CD4-positive, alpha-beta memory T cell (primary cell): Measurements from ENCODE around the gene RMI2. TPM values are rescaled to one million over a fixed set of nuclear protein-coding genes. Genes with fewer than 3 reads are reported as not detected.

Experiments used
- CTCF ChIA-PET: fragments of 350-600 bp; sonication (Branson Sonifier 250); formaldehyde crosslinking; loops from one replicate; lab custom pipeline; 2021; ENCODE audit warnings: inconsistent platforms; ENCODE audit not compliant: partially characterized antibody; lab: Charles Lee
- POLR2A ChIA-PET: fragments of 350-600 bp; sonication (Branson Sonifier 250); formaldehyde crosslinking; loops from one replicate; lab custom pipeline; 2021; ENCODE audit not compliant: partially characterized antibody; lab: Charles Lee
- DNase-seq, 5 donors: peaks; one replicate each; pipeline versions ENCODE4 v3.0.0 to v3.0.0-alpha.2; 2020 to 2022; ENCODE audit warnings: mixed read lengths in 1 of 5
- H3K27ac ChIP-seq: one replicate; pipeline ENCODE4 v1.7.0; 2013; ENCODE audit warnings: low read depth, low read length
- H3K27me3 ChIP-seq: 2 replicates; pipeline ENCODE4 v1.7.0; 2013; ENCODE audit warnings: mild to moderate bottlenecking, low read length, moderate library complexity; ENCODE audit not compliant: insufficient read depth
- H3K36me3 ChIP-seq: 2 replicates; pipeline ENCODE4 v1.7.0; 2013; ENCODE audit warnings: mild to moderate bottlenecking, low read length, moderate library complexity; ENCODE audit not compliant: insufficient read depth
- H3K4me1 ChIP-seq: 2 replicates; pipeline ENCODE4 v1.7.0; 2013; ENCODE audit warnings: mild to moderate bottlenecking, low read length, moderate library complexity; ENCODE audit not compliant: insufficient read depth
- H3K4me3 ChIP-seq, 2 donors: one replicate each; pipeline ENCODE4 v1.7.0; 2013; ENCODE audit warnings: low read length in 2 of 2, mild to moderate bottlenecking in 1 of 2
- H3K9me3 ChIP-seq, 2 donors: one replicate each; pipeline ENCODE4 v1.7.0; 2013; ENCODE audit warnings: low read length in 2 of 2, control low read depth in 1 of 2; ENCODE audit not compliant: control insufficient read depth in 1 of 2
- H3K27ac Mint-ChIP-seq, 7 donors: one replicate each; pipeline ENCODE4 v1.8.0; 2020 to 2021; ENCODE audit warnings: mixed read lengths in 7 of 7, mild to moderate bottlenecking in 6 of 7, inconsistent platforms in 3 of 7, moderate library complexity in 3 of 7
- H3K27me3 Mint-ChIP-seq, 2 donors: one replicate each; pipeline ENCODE4 v1.8.0; 2020 to 2021; ENCODE audit warnings: mixed read lengths in 2 of 2
- H3K36me3 Mint-ChIP-seq, 2 donors: one replicate each; pipeline ENCODE4 v1.8.0; 2020 to 2021; ENCODE audit warnings: mixed read lengths in 2 of 2, inconsistent platforms in 1 of 2, mild to moderate bottlenecking in 1 of 2
- H3K4me1 Mint-ChIP-seq, 4 donors: one replicate each; pipeline ENCODE4 v1.8.0; 2020 to 2021; ENCODE audit warnings: mixed read lengths in 4 of 4, mild to moderate bottlenecking in 1 of 4
- H3K4me3 Mint-ChIP-seq, 8 donors: one replicate each; pipeline ENCODE4 v1.8.0; 2020 to 2021; ENCODE audit warnings: mixed read lengths in 8 of 8, mild to moderate bottlenecking in 7 of 8, moderate library complexity in 6 of 8, inconsistent platforms in 3 of 8
- H3K9me3 Mint-ChIP-seq, 8 donors: one replicate each; pipeline ENCODE4 v1.8.0; 2020 to 2021; ENCODE audit warnings: mixed read lengths in 8 of 8, mild to moderate bottlenecking in 5 of 8, inconsistent platforms in 3 of 8, moderate library complexity in 1 of 8
- intact Hi-C: fragments of 100-400 bp; cut with micrococcal nuclease; formaldehyde crosslinking; loops from one replicate; pipeline ENCODE4 v1.15.1; 2023
- polyA plus RNA-seq, 2 donors: library from polyadenylated mRNA; unstranded; fragments of 300-500 nt; fragmentation: Illumina TruSeq; gene quantifications; one replicate each; pipeline ENCODE4 v1.2.3, GENCODE V29; 2021
- total RNA-seq, 2 experiments: library from RNA; stranded (reverse); gene quantifications; one replicate each; pipeline ENCODE4 v1.2.3, GENCODE V29; 2021

RMI2 gene
- total and polyA plus RNA-seq, 4 experiments from 2014 or later, result 1.5 to 4.0 (median 1.7) TPM

GRCh38 chr16:11390573-11391495 is 45.6 kb downstream of the RMI2 start:
- Histone ChIP-seq H3K27ac (no peak overlapping the region), H3K4me3 (no peak overlapping the region), H3K27me3 (no peaks in the 10 kb centered on the region), H3K36me3 (no peaks in the 10 kb centered on the region), H3K9me3 (no peaks in the 10 kb centered on the region), H3K4me1 (no peaks in the 10 kb centered on the region)
- Mint-ChIP-seq H3K27ac (no peak overlapping the region), H3K36me3 (no peaks in the 10 kb centered on the region), H3K27me3 (no peaks in the 10 kb centered on the region), H3K9me3 (no peaks in the 10 kb centered on the region), H3K4me3 (no peak overlapping the region), H3K4me1 (peaks cover 0 to 2% (median 0%) of the 10 kb centered on the region in 4 donors)
- POLR2A ChIA-PET, result no interaction called here
- intact Hi-C loops, result no loop called here
- CTCF ChIA-PET, result interaction anchor here (1.3 to 2.1 kb wide), 4 partner anchors 9 to 676 kb away, joined by 4 to 6 read pairs (median 5); no protein-coding TSS in a partner anchor
- DNase-seq, result no peak

- no peak overlapping the region for H3K4me3 ChIP-seq
- DNase-seq, result no peak
- POLR2A ChIA-PET, result no interaction called here
- Mint-ChIP-seq H3K9me3 (no peaks in the 10 kb centered on the region), H3K4me1 (peaks cover 0 to 5% (median 1%) of the 10 kb centered on the region in 4 donors), H3K27me3 (no peaks in the 10 kb centered on the region), H3K27ac (no peak overlapping the region), H3K4me3 (no peak overlapping the region), H3K36me3 (no peaks in the 10 kb centered on the region)
- intact Hi-C loops, result no loop called here
- CTCF ChIA-PET, result interaction anchor here (1.5 to 1.7 kb wide), 2 partner anchors 16 to 676 kb away, joined by 4 to 6 read pairs; no protein-coding TSS in a partner anchor
- H3K4me1 ChIP-seq, result peaks cover 5% of the 10 kb centered on the region
- H3K27me3 ChIP-seq, result no peaks in the 10 kb centered on the region
- no peaks in the 10 kb centered on the region for H3K9me3 ChIP-seq
- H3K27ac ChIP-seq, result no peak overlapping the region
- H3K36me3 ChIP-seq, result no peaks in the 10 kb centered on the region
These were observed 46.3 kb downstream of the RMI2 start for GRCh38 chr16:11391576-11391975.

- intact Hi-C loops, result no loop called here
- Histone ChIP-seq H3K4me3 (no peak overlapping the region), H3K4me1 (peaks cover 5% of the 10 kb centered on the region), H3K9me3 (no peaks in the 10 kb centered on the region), H3K36me3 (no peaks in the 10 kb centered on the region), H3K27ac (no peak overlapping the region), H3K27me3 (no peaks in the 10 kb centered on the region)
- Mint-ChIP-seq H3K4me1 (peaks cover 0 to 5% (median 2%) of the 10 kb centered on the region in 4 donors), H3K4me3 (no peak overlapping the region), H3K27ac (no peak overlapping the region), H3K9me3 (no peaks in the 10 kb centered on the region), H3K27me3 (no peaks in the 10 kb centered on the region), H3K36me3 (no peaks in the 10 kb centered on the region)
- POLR2A ChIA-PET, result no interaction called here
- CTCF ChIA-PET, result interaction anchor here (1.1 to 1.7 kb wide), 3 partner anchors 10 to 675 kb away, joined by 3 to 4 read pairs (median 4); no protein-coding TSS in a partner anchor
- DNase-seq, result no peak
These were observed 46.9 kb downstream of the RMI2 start for GRCh38 chr16:11392041-11392581.

GRCh38 chr16:11393366-11393765 is 48.1 kb downstream of the RMI2 start:
- H3K4me1 ChIP-seq, result peaks cover 5% of the 10 kb centered on the region
- Mint-ChIP-seq H3K4me3 (no peak overlapping the region), H3K4me1 (peaks cover 0 to 5% (median 2%) of the 10 kb centered on the region in 4 donors), H3K27ac (peak overlapping the region in 1 of 7 donors; percentile 15), H3K36me3 (no peaks in the 10 kb centered on the region), H3K9me3 (no peaks in the 10 kb centered on the region), H3K27me3 (no peaks in the 10 kb centered on the region)
- H3K27me3 ChIP-seq, result no peaks in the 10 kb centered on the region
- H3K27ac ChIP-seq, result no peak overlapping the region
- no peaks in the 10 kb centered on the region for H3K9me3 ChIP-seq
- no peak overlapping the region for H3K4me3 ChIP-seq
- CTCF ChIA-PET, result interaction anchor here (0.5 to 1.3 kb wide), 3 partner anchors 9 to 192 kb away, joined by 3 to 4 read pairs (median 4); no protein-coding TSS in a partner anchor
- intact Hi-C loops, result no loop called here
- POLR2A ChIA-PET, result no interaction called here
- no peaks in the 10 kb centered on the region for H3K36me3 ChIP-seq
- no peak for DNase-seq

- no peak overlapping the region for H3K4me3 Mint-ChIP-seq
- peaks cover 5% of the 10 kb centered on the region for H3K4me1 ChIP-seq
- H3K9me3 Mint-ChIP-seq, result no peaks in the 10 kb centered on the region
- no peak overlapping the region for H3K4me3 ChIP-seq
- intact Hi-C loops, result no loop called here
- no peak for DNase-seq
- peak overlapping the region in 1 of 7 donors; percentile 15 for H3K27ac Mint-ChIP-seq
- no peaks in the 10 kb centered on the region for H3K9me3 ChIP-seq
- H3K36me3 Mint-ChIP-seq, result no peaks in the 10 kb centered on the region
- H3K27me3 ChIP-seq, result no peaks in the 10 kb centered on the region
- ChIA-PET CTCF (interaction anchor here (0.5 to 3.5 kb wide), 2 partner anchors 13 to 62 kb away, joined by 4 to 44 read pairs; no protein-coding TSS in a partner anchor), POLR2A (no interaction called here)
- no peak overlapping the region for H3K27ac ChIP-seq
- no peaks in the 10 kb centered on the region for H3K36me3 ChIP-seq
- no peaks in the 10 kb centered on the region for H3K27me3 Mint-ChIP-seq
- H3K4me1 Mint-ChIP-seq, result peaks cover 0 to 5% (median 2%) of the 10 kb centered on the region in 4 donors
These were observed 48.8 kb downstream of the RMI2 start for GRCh38 chr16:11393861-11394592.

- H3K27ac ChIP-seq, result no peak overlapping the region
- H3K9me3 ChIP-seq, result no peaks in the 10 kb centered on the region
- no peaks in the 10 kb centered on the region for H3K27me3 ChIP-seq
- DNase-seq, result no peak
- no peak overlapping the region for H3K4me3 ChIP-seq
- H3K36me3 ChIP-seq, result no peaks in the 10 kb centered on the region
- H3K4me3 Mint-ChIP-seq, result no peak overlapping the region
- H3K36me3 Mint-ChIP-seq, result no peaks in the 10 kb centered on the region
- no peaks in the 10 kb centered on the region for H3K9me3 Mint-ChIP-seq
- peaks cover 5% of the 10 kb centered on the region for H3K4me1 ChIP-seq
- no peak overlapping the region for H3K27ac Mint-ChIP-seq
- H3K4me1 Mint-ChIP-seq, result peaks cover 0 to 5% (median 2%) of the 10 kb centered on the region in 4 donors
- intact Hi-C loops, result no loop called here
- CTCF ChIA-PET, result interaction anchor here (1.2 to 3.5 kb wide), 3 partner anchors 12 to 317 kb away, joined by 3 to 44 read pairs (median 16); no protein-coding TSS in a partner anchor
- no peaks in the 10 kb centered on the region for H3K27me3 Mint-ChIP-seq
- POLR2A ChIA-PET, result no interaction called here
These were observed 49.3 kb downstream of the RMI2 start for GRCh38 chr16:11394593-11394960.
